PC-3 (cell line): ENCODE measurements around the gene PADI4. TPM values are rescaled to one million over a fixed set of nuclear protein-coding genes. Genes with fewer than 3 reads are reported as not detected.

Experiments used
- ATAC-seq: fragments of 200-7000 bp; cut with Tn5 transposase; 2 replicates; pipeline ENCODE4 v1.9.1; 2020; ENCODE audit warnings: mild to moderate bottlenecking, moderate library complexity
- BruUV-seq: library from RNA; stranded (reverse); fragments of 400-500 nt; replicated peaks from 2 replicates; lab custom pipeline; 2021; lab: Mats Ljungman, UMichigan
- CTCF ChIA-PET: fragments of 300-600 bp; sonication (Branson Sonifier 250); formaldehyde crosslinking; loops from one replicate; lab custom pipeline; 2022; ENCODE audit warnings: antibody characterized with exemption; lab: Charles Lee
- POLR2A ChIA-PET: fragments of 300-600 bp; sonication (Branson Sonifier 250); formaldehyde crosslinking; loops from one replicate; lab custom pipeline; 2022; ENCODE audit warnings: antibody characterized with exemption; ENCODE audit not compliant: unreplicated experiment; lab: Charles Lee
- DNase-seq: peaks from one replicate; pipeline ENCODE4 v3.0.0-alpha.2; 2015
- H2AFZ ChIP-seq: fragments of 300-600 bp; sonication (generic); 2 replicates; pipeline ENCODE4 v1.6.0; 2016; ENCODE audit warnings: antibody characterized with exemption, low read length
- H3F3A ChIP-seq: fragments of 300-600 bp; sonication (generic); one replicate; pipeline ENCODE4 v1.6.0; 2017; ENCODE audit warnings: antibody characterized with exemption, low read length, control low read depth, mild to moderate bottlenecking; ENCODE audit not compliant: unreplicated experiment
- H3K27ac ChIP-seq: fragments of 300-600 bp; sonication (generic); 2 replicates; pipeline ENCODE4 v1.5.1; 2016; ENCODE audit warnings: mild to moderate bottlenecking, low read length
- H3K27me3 ChIP-seq: fragments of 300-600 bp; sonication (generic); 2 replicates; pipeline ENCODE4 v1.6.1; 2016; ENCODE audit warnings: low read length, mixed read lengths
- H3K36me3 ChIP-seq: fragments of 300-600 bp; sonication (generic); 2 replicates; pipeline ENCODE4 v1.6.1; 2016; ENCODE audit warnings: low read depth, mixed run types, low read length, mixed read lengths
- H3K4me1 ChIP-seq: fragments of 300-600 bp; sonication (generic); 2 replicates; pipeline ENCODE4 v1.5.1; 2016; ENCODE audit warnings: low read length; ENCODE audit not compliant: insufficient read depth
- H3K4me2 ChIP-seq: fragments of 300-600 bp; sonication (generic); 2 replicates; pipeline ENCODE4 v1.6.0; 2016; ENCODE audit warnings: low read length
- H3K4me3 ChIP-seq: fragments of 300-600 bp; sonication (generic); 2 replicates; pipeline ENCODE4 v1.5.1; 2016; ENCODE audit warnings: mild to moderate bottlenecking, low read length, mixed read lengths
- H3K79me2 ChIP-seq: fragments of 300-600 bp; sonication (generic); 2 replicates; pipeline ENCODE4 v1.6.1; 2017; ENCODE audit warnings: low read length, mixed read lengths
- H3K9ac ChIP-seq: fragments of 300-600 bp; sonication (generic); 2 replicates; pipeline ENCODE4 v1.6.0; 2016; ENCODE audit warnings: mild to moderate bottlenecking, low read length
- H3K9me2 ChIP-seq: fragments of 300-600 bp; sonication (generic); replicated peaks from 2 replicates; pipeline ENCODE4 v1.6.1; 2016; ENCODE audit warnings: mixed run types, low read length, mixed read lengths
- H3K9me3 ChIP-seq: fragments of 300-600 bp; sonication (generic); 2 replicates; pipeline ENCODE4 v1.6.1; 2016; ENCODE audit warnings: low read length, mixed read lengths
- H4K20me1 ChIP-seq: fragments of 300-600 bp; sonication (generic); 2 replicates; pipeline ENCODE4 v1.6.1; 2016; ENCODE audit warnings: low read length, mixed read lengths
- CTCF ChIP-seq: fragments of 300-600 bp; sonication (generic); conservative IDR thresholded peaks from 2 replicates; pipeline ENCODE4 v1.5.1; 2017; ENCODE audit warnings: antibody characterized with exemption, low read depth, mild to moderate bottlenecking, low read length
- EZH2 ChIP-seq: fragments of 300-600 bp; sonication (generic); IDR thresholded peaks from one replicate; pipeline ENCODE4 v1.6.1; 2017; ENCODE audit warnings: antibody characterized with exemption, mild to moderate bottlenecking, low read length; ENCODE audit not compliant: unreplicated experiment
- EZH2phosphoT487 ChIP-seq: fragments of 300-600 bp; sonication (generic); IDR thresholded peaks from 2 replicates; pipeline ENCODE4 v1.6.1; 2018; ENCODE audit warnings: mild to moderate bottlenecking, antibody characterized with exemption, low read length, borderline replicate concordance
- intact Hi-C: fragments of 100-400 bp; cut with micrococcal nuclease; formaldehyde crosslinking; loops from 2 replicates; pipeline ENCODE4 v1.9.0; 2023
- total RNA-seq: library from RNA; depleted of rRNA; stranded (reverse); fragments of >200 nt; gene quantifications from 2 replicates; pipeline ENCODE4 v1.2.3, GENCODE V29; 2014

The PADI4 gene
- total RNA-seq, 1 experiment from 2014 or later = 0.04 TPM

- Histone ChIP-seq H3K4me1 (no peaks in the 10 kb centered on the region), H3K79me2 (no peaks in the 10 kb centered on the region), H3K27ac (no peak overlapping the region), H4K20me1 (no peaks in the 10 kb centered on the region), H2AFZ (no peak overlapping the region), H3K9ac (no peak overlapping the region), H3K4me3 (no peak overlapping the region), H3K4me2 (no peak overlapping the region), H3K36me3 (no peaks in the 10 kb centered on the region), H3K9me2 (no peaks in the 10 kb centered on the region), H3K27me3 (no peaks in the 10 kb centered on the region), H3K9me3 (no peaks in the 10 kb centered on the region), H3F3A (no peaks in the 10 kb centered on the region)
- no peak for DNase-seq
- BruUV-seq = no TSS peak
- intact Hi-C loops = no loop called here
- CTCF ChIA-PET = no interaction called here
- TF ChIP-seq EZH2phosphoT487 = no peak
- TF ChIP-seq CTCF = no peak
- TF ChIP-seq EZH2 = no peak
- POLR2A ChIA-PET = no interaction called here
- ATAC-seq = no peak
These were observed 51.8 kb downstream of the PADI4 start for GRCh38 chr1:17359808-17360207.

GRCh38 chr1:17360272-17360956, 52.4 kb downstream of the PADI4 start:
- Histone ChIP-seq H3K27ac (no peak overlapping the region), H2AFZ (no peak overlapping the region), H3F3A (no peaks in the 10 kb centered on the region), H3K36me3 (no peaks in the 10 kb centered on the region), H3K9me2 (no peaks in the 10 kb centered on the region), H3K9ac (no peak overlapping the region), H3K79me2 (no peaks in the 10 kb centered on the region), H3K27me3 (no peaks in the 10 kb centered on the region), H3K4me2 (no peak overlapping the region), H3K4me3 (no peak overlapping the region), H4K20me1 (no peaks in the 10 kb centered on the region), H3K4me1 (no peaks in the 10 kb centered on the region), H3K9me3 (no peaks in the 10 kb centered on the region)
- BruUV-seq = no TSS peak
- CTCF ChIA-PET = no interaction called here
- POLR2A ChIA-PET = no interaction called here
- TF ChIP-seq EZH2 (no peak), EZH2phosphoT487 (no peak), CTCF (no peak)
- no peak for DNase-seq
- ATAC-seq = no peak
- intact Hi-C loops = no loop called here

- intact Hi-C loops = no loop called here
- no peaks in the 10 kb centered on the region for H3K27me3 ChIP-seq
- no peaks in the 10 kb centered on the region for H3F3A ChIP-seq
- ChIA-PET POLR2A (no interaction called here), CTCF (no interaction called here)
- H4K20me1 ChIP-seq = no peaks in the 10 kb centered on the region
- no peak for TF ChIP-seq EZH2
- no peak for ATAC-seq
- no peaks in the 10 kb centered on the region for H3K9me2 ChIP-seq
- no peaks in the 10 kb centered on the region for H3K36me3 ChIP-seq
- H2AFZ ChIP-seq = no peak overlapping the region
- H3K4me1 ChIP-seq = no peaks in the 10 kb centered on the region
- no peak overlapping the region for H3K27ac ChIP-seq
- no peaks in the 10 kb centered on the region for H3K9me3 ChIP-seq
- DNase-seq = no peak
- no peak overlapping the region for H3K9ac ChIP-seq
- H3K79me2 ChIP-seq = no peaks in the 10 kb centered on the region
- BruUV-seq = no TSS peak
- no peak overlapping the region for H3K4me3 ChIP-seq
- H3K4me2 ChIP-seq = no peak overlapping the region
These were observed 53.7 kb downstream of the PADI4 start for GRCh38 chr1:17361687-17362086.
